Stimulated activated naive CD8-positive, alpha-beta T cell treated with anti-CD3 and anti-CD28 coated beads, Interleukin-15, Interleukin-2, amounts not matched to agents 100 U/mL and 50 U/mL, for 24 hours (primary cell): Measurements from ENCODE around the gene GPR15LG.
A peak's percentile ranks its signal among the peaks of the same experiment; 100 is the strongest.
"Not testable (repeated sequence)": the region's sequence is repeated elsewhere in the genome, so short reads cannot be mapped to it uniquely, and the experiment has no call there.

Experiments
- ATAC-seq: fragments of 150-1000 bp; cut with Tn5 transposase; one replicate; pipeline ENCODE4 v1.10.0; 2021
- DNase-seq: peaks from one replicate; pipeline ENCODE4 v3.0.0; 2021

The GPR15LG gene

DNA sequence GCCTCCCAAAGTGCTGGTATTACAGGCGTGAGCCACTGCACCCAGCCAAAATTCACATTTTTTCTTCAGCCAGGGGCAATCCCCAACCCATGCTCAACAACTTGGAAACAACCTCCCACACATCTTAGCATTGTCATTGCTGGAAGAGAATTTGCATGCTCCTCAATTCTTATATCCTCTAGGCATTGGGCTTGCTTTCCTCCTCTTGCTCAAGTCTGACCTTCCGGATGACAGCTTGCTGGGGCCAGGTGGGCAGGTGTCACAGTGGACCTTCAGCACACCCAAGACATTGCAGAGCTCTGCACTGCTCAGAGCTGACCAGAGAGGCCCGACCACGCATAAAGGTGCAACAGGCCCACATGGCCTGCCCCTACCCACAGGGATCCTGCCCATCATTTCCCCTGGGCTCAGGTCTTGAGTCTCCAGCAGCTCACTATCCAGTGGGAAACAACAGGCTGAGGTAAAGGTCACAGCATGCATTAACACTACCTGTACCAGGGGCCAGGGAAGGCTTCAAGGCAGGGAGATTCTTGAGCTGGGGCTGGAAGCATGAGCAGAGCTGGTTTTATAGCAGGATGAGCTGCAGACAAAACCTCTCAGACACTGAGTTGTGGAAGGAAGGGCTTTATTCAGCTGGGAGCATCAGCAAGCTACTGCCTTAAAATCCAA is 6.8 kb upstream of the GPR15LG start:
- ATAC-seq, result no peak
- no peak for DNase-seq

- not testable (repeated sequence) for ATAC-seq, DNase-seq
These were observed 6.3 kb upstream of the GPR15LG start for GRCh38 chr10:84167289-84167653.

DNA sequence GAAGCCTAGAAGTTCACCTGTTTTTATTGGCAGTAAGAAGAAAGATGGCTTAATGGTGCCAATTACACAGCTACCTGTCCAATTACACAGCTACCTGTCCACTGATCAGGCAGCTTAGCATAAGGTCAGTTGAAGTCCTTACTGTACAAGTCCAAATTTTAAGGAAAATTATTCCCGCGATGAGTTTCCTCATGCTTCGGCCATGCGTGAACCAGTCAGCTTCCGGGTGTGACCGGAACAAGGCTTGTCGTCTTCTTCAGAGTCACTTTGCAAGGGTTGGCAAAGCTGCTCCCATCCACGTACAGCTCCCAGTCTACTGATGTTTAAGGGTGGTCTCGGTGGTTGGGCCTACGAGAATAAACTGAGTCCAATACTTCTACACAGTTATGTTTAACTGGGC is 5.2 kb upstream of the GPR15LG start:
- ATAC-seq, DNase-seq: not testable (repeated sequence)

GRCh38 chr10:84171237-84171636 is 2.4 kb upstream of the GPR15LG start:
- DNase-seq, ATAC-seq: not testable (repeated sequence)

DNA sequence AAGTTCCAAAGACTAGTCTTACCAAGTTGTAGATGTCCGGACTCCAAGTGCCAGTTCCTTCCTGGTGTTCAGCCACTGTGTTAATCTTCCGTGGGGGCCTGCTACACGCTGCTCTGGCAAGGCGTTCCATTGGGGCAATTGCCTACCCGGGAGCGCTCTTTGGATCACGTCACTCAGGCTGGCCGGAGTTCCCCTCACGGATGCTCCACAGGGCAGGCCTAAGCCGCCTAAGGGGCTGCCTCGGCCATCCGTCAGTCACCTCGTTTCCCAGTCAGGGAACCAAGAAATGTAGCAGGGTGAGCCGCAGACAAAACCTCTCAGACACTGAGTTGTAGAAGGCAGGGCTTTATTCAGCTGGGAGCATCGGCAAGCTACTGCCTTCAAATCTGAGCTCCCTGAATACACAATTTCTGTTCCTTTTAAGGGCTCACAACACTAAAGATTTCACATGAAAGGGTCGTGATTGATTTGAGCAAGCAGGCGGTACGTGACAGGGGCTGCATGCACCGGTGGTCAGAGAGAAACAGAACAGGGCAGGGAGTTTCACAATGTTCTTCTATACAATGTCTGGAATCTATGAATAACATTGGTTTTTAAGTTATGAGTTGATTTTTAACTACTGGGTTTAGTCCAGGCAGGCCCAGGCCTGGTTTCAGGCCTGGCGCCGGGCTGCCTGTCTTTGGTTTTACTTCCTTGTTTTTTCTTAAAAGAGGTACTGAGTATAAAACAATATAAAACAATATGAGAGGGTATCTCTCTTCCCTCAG is 1.7 kb upstream of the GPR15LG start:
- ATAC-seq, DNase-seq: not testable (repeated sequence)

DNA sequence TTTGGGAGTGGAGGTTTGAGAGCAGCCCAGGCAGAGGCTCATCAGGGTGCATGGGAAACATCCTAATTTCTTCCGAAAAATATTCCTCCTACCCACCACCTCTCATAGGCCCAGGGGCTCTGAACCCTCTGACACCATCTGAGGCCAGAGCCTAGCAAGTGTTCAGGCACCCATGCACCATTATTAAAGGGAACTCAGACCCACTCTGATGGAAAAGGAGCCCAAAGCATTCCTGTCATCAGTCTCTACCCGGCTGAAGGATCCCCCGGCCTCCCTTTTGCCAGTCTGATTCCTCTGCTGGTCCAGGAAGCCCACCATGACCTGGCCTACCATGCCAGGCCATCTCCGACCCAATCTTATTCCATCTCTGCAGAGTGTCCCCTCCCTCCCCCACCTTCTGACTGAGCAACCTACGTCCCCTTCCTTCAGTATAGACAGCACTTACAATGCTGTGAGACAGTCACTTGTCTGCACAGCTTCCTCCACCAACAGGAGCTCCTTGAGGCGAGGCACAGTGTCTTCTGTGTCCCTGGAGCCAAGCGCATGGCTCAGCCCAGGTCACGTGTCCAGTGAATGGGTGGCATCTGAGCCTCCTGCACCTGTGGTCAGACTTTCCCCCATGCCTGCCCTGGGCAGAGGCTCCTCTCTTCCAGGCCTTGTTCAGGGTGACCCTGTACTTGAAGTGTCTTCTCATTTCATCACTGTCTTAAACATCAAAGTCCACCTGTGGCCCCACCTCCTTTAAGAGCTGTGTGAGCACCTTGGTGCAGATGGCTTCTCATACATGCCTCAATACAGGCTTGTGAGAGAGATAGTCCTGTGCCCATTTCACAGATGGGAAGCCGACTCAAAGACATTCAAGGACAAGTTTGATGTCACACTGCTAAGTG is 889 bp upstream of the GPR15LG start:
- DNase-seq, result no peak
- ATAC-seq, result no peak

DNA sequence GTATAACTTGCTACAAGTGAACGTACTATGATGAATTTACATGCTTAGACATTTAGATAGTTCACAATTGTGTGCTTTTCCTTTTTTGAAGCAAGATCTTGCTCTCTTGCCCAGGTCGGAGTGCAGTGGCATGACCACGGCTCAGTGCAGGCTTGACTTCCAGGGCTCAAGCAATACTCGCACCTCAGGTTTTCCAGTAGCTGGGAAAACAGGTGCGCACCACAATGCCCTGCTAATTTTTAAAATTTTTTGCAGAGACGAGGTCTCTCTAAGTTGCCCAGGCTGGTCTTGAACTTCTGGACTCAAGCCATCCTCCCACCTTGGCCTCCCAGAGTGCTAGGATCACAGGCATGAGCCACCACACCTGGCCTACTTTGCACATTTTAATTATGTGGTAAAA is 1.8 kb downstream of the GPR15LG start:
- DNase-seq (no peak), ATAC-seq (no peak)

DNA sequence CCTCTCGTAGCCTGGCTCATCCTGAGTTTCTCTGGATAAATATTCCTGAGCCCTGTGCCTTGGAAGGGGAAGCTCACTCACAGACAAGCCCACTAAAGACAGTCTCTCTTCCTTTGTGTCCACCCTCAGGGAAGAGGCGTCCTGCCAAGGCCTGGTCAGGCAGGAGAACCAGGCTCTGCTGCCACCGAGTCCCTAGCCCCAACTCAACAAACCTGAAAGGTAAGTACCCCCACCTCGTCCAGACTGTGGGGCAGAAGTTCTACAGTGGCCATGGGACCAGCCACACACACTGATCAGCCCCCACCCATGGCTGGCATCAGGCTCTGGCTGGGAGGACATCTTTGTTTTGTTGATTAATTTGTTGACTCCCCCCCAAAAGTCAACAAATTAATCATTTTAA is 2.8 kb downstream of the GPR15LG start:
- ATAC-seq (no peak), DNase-seq (no peak)

- ATAC-seq, result peak; percentile 30
- no peak for DNase-seq
These were observed 3.4 kb downstream of the GPR15LG start for GRCh38 chr10:84176836-84177474.

DNA sequence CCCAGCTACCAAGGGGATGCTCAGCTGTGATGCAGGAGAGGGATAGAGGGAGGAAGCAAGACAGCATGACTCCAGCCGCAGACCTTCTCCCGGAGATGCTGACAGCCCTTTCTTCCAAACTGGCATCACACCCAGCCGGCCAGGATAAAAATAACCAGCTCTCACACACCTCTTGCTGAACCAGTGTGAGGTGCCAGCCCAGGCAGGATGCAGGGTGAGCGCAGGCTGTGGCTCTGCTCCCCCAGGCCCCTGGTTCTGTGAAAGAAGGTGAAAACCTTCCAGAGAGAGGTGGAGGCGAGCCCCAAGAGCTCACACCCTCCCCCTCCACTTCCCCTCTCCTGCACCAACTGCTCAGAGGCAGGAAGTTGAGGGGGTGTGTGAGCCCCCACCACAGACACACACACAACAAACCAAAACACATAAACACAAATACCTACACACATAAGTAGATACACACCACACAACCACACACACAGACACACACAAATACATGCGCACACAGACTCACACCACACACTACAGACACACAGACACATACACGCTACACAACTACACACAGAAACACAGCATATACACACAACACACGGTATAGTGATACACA is 4.0 kb downstream of the GPR15LG start:
- ATAC-seq (peak; percentile 40), DNase-seq (peak; percentile 19)

DNA sequence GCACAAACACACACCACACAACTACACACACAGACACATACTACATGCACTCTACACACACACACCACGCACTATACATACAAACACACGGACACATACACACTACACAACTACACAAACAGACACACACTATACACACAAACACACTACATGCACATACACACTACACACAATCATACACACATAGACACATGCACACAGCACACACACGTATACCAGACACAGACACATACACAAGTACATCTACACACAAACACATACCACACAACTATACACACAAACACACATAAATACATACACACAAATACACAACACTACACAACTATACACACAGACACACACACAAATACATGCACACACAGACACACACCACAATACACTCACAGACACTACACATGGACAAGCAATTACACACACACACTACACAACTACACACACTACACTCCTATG is 4.6 kb downstream of the GPR15LG start:
- ATAC-seq (no peak), DNase-seq (no peak)

GRCh38 chr10:84179059-84179710 is 5.6 kb downstream of the GPR15LG start:
- DNase-seq, result no peak
- ATAC-seq, result peak; percentile 44

- not testable (repeated sequence) for DNase-seq, ATAC-seq
These were observed 6.8 kb downstream of the GPR15LG start for GRCh38 chr10:84180386-84180785.

GRCh38 chr10:84181631-84182030 is 8.0 kb downstream of the GPR15LG start:
- DNase-seq, result no peak

DNA sequence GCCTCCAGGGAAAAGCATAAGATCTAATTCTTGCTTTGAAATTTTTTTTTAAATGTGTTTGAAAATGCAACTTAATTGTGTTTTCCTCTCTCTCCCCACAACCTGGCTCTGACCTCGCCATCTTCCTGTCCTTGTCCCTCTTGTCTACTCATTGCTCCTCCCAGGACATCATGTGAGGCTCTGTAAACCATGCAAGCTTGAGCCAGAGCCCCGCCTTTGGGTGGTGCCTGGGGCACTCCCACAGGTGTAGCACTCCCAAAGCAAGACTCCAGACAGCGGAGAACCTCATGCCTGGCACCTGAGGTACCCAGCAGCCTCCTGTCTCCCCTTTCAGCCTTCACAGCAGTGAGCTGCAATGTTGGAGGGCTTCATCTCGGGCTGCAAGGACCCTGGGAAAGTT is 10.9 kb downstream of the GPR15LG start:
- DNase-seq (no peak), ATAC-seq (no peak)

More at GRCh38 chr10:84181631-84182030, 8.0 kb downstream of the GPR15LG start:
- no peak for ATAC-seq

- DNase-seq, result no peak
- no peak for ATAC-seq
These were observed 12.1 kb downstream of the GPR15LG start for GRCh38 chr10:84185526-84186175.

- no peak for DNase-seq
- ATAC-seq, result no peak
These were observed 15.2 kb downstream of the GPR15LG start for GRCh38 chr10:84188815-84189214.

DNA sequence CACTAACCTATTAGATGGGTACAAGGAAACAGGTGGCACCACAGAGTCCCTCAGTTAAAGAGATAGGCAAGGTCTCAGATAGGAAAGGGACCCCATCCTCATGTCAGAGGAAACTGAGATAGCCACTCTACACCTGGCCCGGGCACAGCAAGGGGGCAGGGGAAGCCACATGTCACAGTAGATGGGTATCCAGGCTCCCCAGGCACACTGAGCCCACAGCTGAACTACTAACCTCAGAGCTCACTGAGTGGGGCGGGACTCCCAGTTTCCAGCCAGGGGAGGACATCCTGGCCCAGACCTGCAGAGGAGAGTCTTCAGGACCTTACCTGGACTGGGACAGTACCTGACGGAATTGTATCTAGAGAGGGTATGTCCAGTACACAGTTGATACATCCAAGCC is 17.0 kb downstream of the GPR15LG start:
- no peak for DNase-seq
- ATAC-seq, result no peak

- no peak for DNase-seq
These were observed 17.5 kb downstream of the GPR15LG start for GRCh38 chr10:84191106-84191505.

GRCh38 chr10:84193327-84193726 is 19.7 kb downstream of the GPR15LG start:
- DNase-seq (no peak), ATAC-seq (no peak)

More at GRCh38 chr10:84191106-84191505, 17.5 kb downstream of the GPR15LG start:
- ATAC-seq, result no peak
